ENCODE measurements around the gene NXPE3. TPM values are rescaled to one million over a fixed set of nuclear protein-coding genes. Genes with fewer than 3 reads are reported as not detected.

Gene NXPE3
- total RNA-seq, 4 donors from 2014 or later = 14.4 to 23.4 (median 18.0) TPM

DNA sequence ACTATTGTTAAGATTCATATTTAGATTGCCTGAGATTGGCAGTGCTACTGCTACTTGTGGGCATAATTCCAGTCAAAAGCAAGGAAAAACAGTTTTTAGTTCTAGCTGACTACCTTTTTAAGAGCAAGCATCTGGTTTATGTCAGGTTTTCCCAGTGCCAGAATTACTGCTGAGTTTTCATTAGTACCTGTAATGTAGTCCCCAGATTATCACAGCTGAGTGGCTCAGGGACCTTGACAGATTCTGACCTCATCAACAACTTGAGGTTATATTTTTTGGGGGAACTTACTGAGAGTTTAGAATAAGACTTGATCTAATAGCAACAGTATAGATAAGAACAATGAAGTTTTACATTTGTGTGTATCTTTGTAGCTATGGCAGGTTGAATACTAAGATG lies 31.0 kb downstream of the NXPE3 start:
- H3K36me3 ChIP-seq = peaks cover 0 to 19% (median 0%) of the 10 kb centered on the region in 3 donors
- H3K4me1 ChIP-seq = peaks cover 0 to 29% (median 3%) of the 10 kb centered on the region in 4 donors
- no peaks in the 10 kb centered on the region for H3K9me3 ChIP-seq
- no peaks in the 10 kb centered on the region for H3K27me3 ChIP-seq
- no peak overlapping the region for H3K4me3 ChIP-seq
- TF ChIP-seq POLR2A (IDR thresholded peaks at IDR 0.05) (no peak), EP300 (IDR thresholded peaks at IDR 0.05) (no peak)
- TF ChIP-seq, protein P1, sequence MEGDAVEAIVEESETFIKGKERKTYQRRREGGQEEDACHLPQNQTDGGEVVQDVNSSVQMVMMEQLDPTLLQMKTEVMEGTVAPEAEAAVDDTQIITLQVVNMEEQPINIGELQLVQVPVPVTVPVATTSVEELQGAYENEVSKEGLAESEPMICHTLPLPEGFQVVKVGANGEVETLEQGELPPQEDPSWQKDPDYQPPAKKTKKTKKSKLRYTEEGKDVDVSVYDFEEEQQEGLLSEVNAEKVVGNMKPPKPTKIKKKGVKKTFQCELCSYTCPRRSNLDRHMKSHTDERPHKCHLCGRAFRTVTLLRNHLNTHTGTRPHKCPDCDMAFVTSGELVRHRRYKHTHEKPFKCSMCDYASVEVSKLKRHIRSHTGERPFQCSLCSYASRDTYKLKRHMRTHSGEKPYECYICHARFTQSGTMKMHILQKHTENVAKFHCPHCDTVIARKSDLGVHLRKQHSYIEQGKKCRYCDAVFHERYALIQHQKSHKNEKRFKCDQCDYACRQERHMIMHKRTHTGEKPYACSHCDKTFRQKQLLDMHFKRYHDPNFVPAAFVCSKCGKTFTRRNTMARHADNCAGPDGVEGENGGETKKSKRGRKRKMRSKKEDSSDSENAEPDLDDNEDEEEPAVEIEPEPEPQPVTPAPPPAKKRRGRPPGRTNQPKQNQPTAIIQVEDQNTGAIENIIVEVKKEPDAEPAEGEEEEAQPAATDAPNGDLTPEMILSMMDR (IDR thresholded peaks at IDR 0.05) = no peak
- DNase-seq (ENCODE audit: low spot score in 2 of 2) = no peak
- peak overlapping the region in 2 of 4 donors; percentile 8 to 35 for H3K27ac ChIP-seq

DNA sequence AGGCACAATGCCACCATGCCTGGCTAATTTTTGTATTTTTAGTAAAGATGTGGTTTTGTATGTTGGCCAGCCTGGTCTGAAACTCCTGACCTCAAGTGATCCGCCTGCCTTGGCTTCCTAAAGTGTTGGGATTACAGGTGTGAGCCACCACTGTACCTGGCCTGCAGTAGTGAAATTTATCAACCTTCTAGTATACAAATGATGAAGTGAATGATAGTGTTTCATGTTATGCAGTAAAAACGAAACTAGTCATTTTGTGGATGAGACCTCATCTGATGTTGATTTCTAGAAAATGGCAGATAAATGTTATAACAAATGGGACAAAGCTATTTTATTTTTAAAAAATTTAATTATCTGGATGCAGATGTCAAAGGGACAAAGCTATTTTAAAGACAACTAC lies 32.9 kb downstream of the NXPE3 start:
- no peak for DNase-seq (ENCODE audit: low spot score in 2 of 2)
- WGBS, 2 donors = 91 to 96% methylated on average over 2 of the region's 2 CpGs
- no peak for TF ChIP-seq POLR2A (IDR thresholded peaks at IDR 0.05)
- no peak for TF ChIP-seq EP300 (IDR thresholded peaks at IDR 0.05)
- TF ChIP-seq, protein P1 (IDR thresholded peaks at IDR 0.05) = no peak
- no peaks in the 10 kb centered on the region for H3K9me3 ChIP-seq
- no peaks in the 10 kb centered on the region for H3K27me3 ChIP-seq
- peaks cover 0 to 38% (median 3%) of the 10 kb centered on the region in 4 donors for H3K4me1 ChIP-seq
- H3K27ac ChIP-seq = no peak overlapping the region
- H3K36me3 ChIP-seq = peaks cover 0 to 17% (median 0%) of the 10 kb centered on the region in 3 donors
- H3K4me3 ChIP-seq = no peak overlapping the region

DNA sequence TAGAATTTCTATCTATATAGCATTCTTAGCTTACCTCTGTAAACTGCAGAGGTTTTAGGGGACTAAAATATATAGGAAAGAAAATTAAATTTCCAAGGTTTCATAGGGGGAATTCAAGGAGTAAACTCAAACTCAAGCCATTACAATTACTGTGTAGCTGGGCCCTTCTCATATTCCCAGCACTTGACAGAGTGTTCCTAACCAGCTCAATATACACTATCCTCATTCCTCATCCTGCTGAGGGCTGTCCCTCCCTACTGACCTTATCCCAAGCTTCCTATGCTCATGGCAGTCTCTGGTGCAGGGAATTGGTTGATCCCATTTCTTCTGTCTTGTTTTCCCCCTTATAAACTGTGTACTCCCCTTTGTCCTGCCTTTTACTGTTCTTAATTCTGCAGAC lies 33.9 kb downstream of the NXPE3 start:
- H3K9me3 ChIP-seq = no peaks in the 10 kb centered on the region
- peaks cover 0 to 38% (median 3%) of the 10 kb centered on the region in 4 donors for H3K4me1 ChIP-seq
- no peak for TF ChIP-seq POLR2A (IDR thresholded peaks at IDR 0.05)
- no peak for TF ChIP-seq EP300 (IDR thresholded peaks at IDR 0.05)
- TF ChIP-seq, protein P1 (IDR thresholded peaks at IDR 0.05) = no peak
- H3K27me3 ChIP-seq = no peaks in the 10 kb centered on the region
- peaks cover 0 to 21% (median 0%) of the 10 kb centered on the region in 3 donors for H3K36me3 ChIP-seq
- no peak overlapping the region for H3K27ac ChIP-seq
- no peak overlapping the region for H3K4me3 ChIP-seq
- no peak for DNase-seq (ENCODE audit: low spot score in 2 of 2)

DNA sequence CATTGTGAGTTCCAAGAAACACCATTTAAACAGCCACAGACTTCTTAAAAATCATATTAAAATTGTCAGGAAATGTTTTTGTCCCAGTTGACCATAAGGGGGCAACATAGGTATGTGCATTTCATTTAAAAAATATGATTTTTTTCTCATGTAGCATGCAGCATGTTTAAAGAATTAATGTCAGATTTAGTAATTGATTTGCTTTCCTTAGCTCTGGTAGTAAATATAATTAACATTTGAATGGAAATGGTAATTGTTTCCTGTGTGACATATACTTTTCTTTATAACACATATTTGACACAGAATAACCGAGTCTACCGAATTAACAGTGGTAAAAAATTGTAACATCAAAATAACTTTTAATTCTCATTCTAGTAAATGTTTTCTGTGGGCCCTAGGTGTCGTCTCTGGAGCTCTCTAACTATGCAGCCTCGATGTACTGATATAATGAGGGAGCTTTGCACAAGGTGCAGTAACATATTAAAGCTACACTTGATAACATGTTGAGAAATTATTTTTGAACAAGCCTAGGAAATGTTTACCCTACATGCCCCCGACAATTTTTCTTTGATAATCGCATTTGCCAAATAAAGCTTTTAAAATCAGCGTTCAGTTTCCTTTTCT lies 34.9 kb downstream of the NXPE3 start:
- H3K27ac ChIP-seq = no peak overlapping the region
- H3K4me3 ChIP-seq = no peak overlapping the region
- H3K9me3 ChIP-seq = no peaks in the 10 kb centered on the region
- peaks cover 0 to 37% (median 3%) of the 10 kb centered on the region in 4 donors for H3K4me1 ChIP-seq
- no peak for TF ChIP-seq POLR2A (IDR thresholded peaks at IDR 0.05)
- TF ChIP-seq, protein P1 (IDR thresholded peaks at IDR 0.05) = peak; percentile 40 to 70 (median 45)
- H3K36me3 ChIP-seq = peaks cover 0 to 28% (median 0%) of the 10 kb centered on the region in 3 donors
- H3K27me3 ChIP-seq = no peaks in the 10 kb centered on the region
- DNase-seq (ENCODE audit: low spot score in 2 of 2) = no peak
- WGBS, 2 donors = 74 to 75% methylated on average over 7 of the region's 7 CpGs

DNA sequence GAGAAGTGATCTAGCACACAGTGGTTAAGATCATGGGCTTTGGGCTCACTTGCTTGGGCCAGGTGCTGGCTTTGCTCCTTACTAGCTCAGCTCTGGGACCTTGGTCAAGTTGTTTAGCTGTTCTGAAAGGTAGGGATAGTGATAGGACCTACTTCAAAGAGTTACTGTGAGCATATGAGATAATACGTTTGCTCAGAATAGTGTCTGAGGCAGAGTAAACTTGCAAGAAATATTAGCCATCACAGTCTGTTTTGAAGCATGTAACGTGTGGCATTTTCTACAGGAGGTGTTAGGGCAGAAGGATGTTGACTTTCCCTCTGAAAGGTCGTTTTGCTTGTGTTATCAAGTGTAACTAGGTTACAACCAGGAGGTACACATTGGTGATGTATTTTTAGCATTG lies 35.8 kb downstream of the NXPE3 start:
- Histone ChIP-seq H3K4me3 (no peak overlapping the region), H3K4me1 (peaks cover 0 to 28% (median under 1%) of the 10 kb centered on the region in 4 donors), H3K27me3 (no peaks in the 10 kb centered on the region), H3K27ac (no peak overlapping the region), H3K9me3 (no peaks in the 10 kb centered on the region), H3K36me3 (peaks cover 0 to 29% (median 0%) of the 10 kb centered on the region in 3 donors)
- DNase-seq (ENCODE audit: low spot score in 2 of 2) = no peak
- TF ChIP-seq EP300 (IDR thresholded peaks at IDR 0.05) = no peak
- TF ChIP-seq, protein P1 (IDR thresholded peaks at IDR 0.05) = no peak
- TF ChIP-seq POLR2A (IDR thresholded peaks at IDR 0.05) = no peak
- 73 to 83% methylated on average over 3 of the region's 3 CpGs for WGBS, 2 donors

Data from tibial nerve (tissue), 4 donors.